ENCODE results near the gene TSPEAR.
"Not testable (repeated sequence)": the region's sequence is repeated elsewhere in the genome, so short reads cannot be mapped to it uniquely, and the experiment has no call there.

TSPEAR gene

GRCh38 chr21:44696572-44696971 is 14.8 kb downstream of the TSPEAR start:
- in situ Hi-C loops (cut with MboI; ENCODE audit: low pct_unique_long_range_greater_than_20kb, low sequenced_read_pairs, unreplicated experiment) = no loop called here
- TF ChIP-seq CTCF (IDR thresholded peaks at IDR 0.05; ENCODE audit: extremely low read depth, insufficient read depth, missing control alignments) = no peak

GRCh38 chr21:44695641-44696040 is 15.7 kb downstream of the TSPEAR start:
- TF ChIP-seq CTCF (IDR thresholded peaks at IDR 0.05; ENCODE audit: extremely low read depth, insufficient read depth, missing control alignments) = no peak
- DNase-seq (ENCODE audit: low spot score) = peak; percentile 14
- in situ Hi-C loops (cut with MboI; ENCODE audit: low pct_unique_long_range_greater_than_20kb, low sequenced_read_pairs, unreplicated experiment) = no loop called here

More at GRCh38 chr21:44696572-44696971, 14.8 kb downstream of the TSPEAR start:
- peak; percentile 18 for DNase-seq (ENCODE audit: low spot score)

GRCh38 chr21:44695184-44695583 is 16.2 kb downstream of the TSPEAR start:
- in situ Hi-C loops (cut with MboI; ENCODE audit: low pct_unique_long_range_greater_than_20kb, low sequenced_read_pairs, unreplicated experiment) = no loop called here
- peak; percentile 12 for DNase-seq (ENCODE audit: low spot score)

GRCh38 chr21:44694776-44695175 is 16.6 kb downstream of the TSPEAR start:
- DNase-seq (ENCODE audit: low spot score) = no peak
- no peak for TF ChIP-seq CTCF (IDR thresholded peaks at IDR 0.05; ENCODE audit: extremely low read depth, insufficient read depth, missing control alignments)
- in situ Hi-C loops (cut with MboI; ENCODE audit: low pct_unique_long_range_greater_than_20kb, low sequenced_read_pairs, unreplicated experiment) = no loop called here

More at GRCh38 chr21:44695184-44695583, 16.2 kb downstream of the TSPEAR start:
- TF ChIP-seq CTCF (IDR thresholded peaks at IDR 0.05; ENCODE audit: extremely low read depth, insufficient read depth, missing control alignments) = no peak

GRCh38 chr21:44692798-44693512 is 18.4 kb downstream of the TSPEAR start:
- DNase-seq (ENCODE audit: low spot score) = no peak
- in situ Hi-C loops (cut with MboI; ENCODE audit: low pct_unique_long_range_greater_than_20kb, low sequenced_read_pairs, unreplicated experiment) = no loop called here
- no peak for TF ChIP-seq CTCF (IDR thresholded peaks at IDR 0.05; ENCODE audit: extremely low read depth, insufficient read depth, missing control alignments)

GRCh38 chr21:44691686-44692085 is 19.7 kb downstream of the TSPEAR start:
- in situ Hi-C loops (cut with MboI; ENCODE audit: low pct_unique_long_range_greater_than_20kb, low sequenced_read_pairs, unreplicated experiment) = no loop called here
- no peak for DNase-seq (ENCODE audit: low spot score)
- TF ChIP-seq CTCF (IDR thresholded peaks at IDR 0.05; ENCODE audit: extremely low read depth, insufficient read depth, missing control alignments) = no peak

GRCh38 chr21:44689740-44690139 is 21.6 kb downstream of the TSPEAR start:
- in situ Hi-C loops (cut with MboI; ENCODE audit: low pct_unique_long_range_greater_than_20kb, low sequenced_read_pairs, unreplicated experiment); DNase-seq (ENCODE audit: low spot score): not testable (repeated sequence)

All from GM13977 (cell line).